ENCODE data around the gene HSD11B2.

The HSD11B2 gene

GRCh38 chr16:67393111-67393787, 37.7 kb upstream of the HSD11B2 start, which contains the start of gene TPPP3:
TPPP3 (minus strand) TSS chr16:67393498; CDS start chr16:67391111, 2,387 bp downstream.
- peak within 1 kb of the TSS; percentile 29 for H3K4me3 ChIP-seq (ENCODE audit: low read depth, low read length)
- DNase-seq (ENCODE audit: low read depth) = no peak
- in situ Hi-C loops (cut with HindIII; ENCODE audit: low sequenced_read_pairs) = no loop called here
- peak; percentile 60 for TF ChIP-seq CTCF (IDR thresholded peaks at IDR 0.05; ENCODE audit: low read depth, low read length, missing control alignments)

DNA sequence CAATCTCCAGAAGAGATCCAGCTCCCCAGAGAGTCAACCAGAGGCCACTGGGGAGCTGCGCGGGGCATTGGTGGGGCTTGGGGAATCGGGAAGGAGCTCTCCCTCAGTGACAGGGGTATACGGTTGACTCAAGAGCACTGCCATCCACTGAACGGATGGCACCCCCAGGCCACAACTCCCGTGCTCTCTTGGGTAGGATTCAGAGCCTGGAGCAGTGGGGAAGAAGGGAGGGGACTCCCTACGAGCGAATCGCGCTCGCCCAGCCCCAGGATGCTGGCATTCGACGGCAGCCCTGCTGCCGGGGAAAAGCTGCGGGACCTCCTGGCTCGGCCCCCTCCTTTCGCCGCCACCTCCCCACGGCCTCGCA, 37.1 kb upstream of the HSD11B2 start:
- no peak for DNase-seq (ENCODE audit: low read depth)
- no peak for TF ChIP-seq CTCF (IDR thresholded peaks at IDR 0.05; ENCODE audit: low read depth, low read length, missing control alignments)
- H3K4me3 ChIP-seq (ENCODE audit: low read depth, low read length) = peak overlapping the region; percentile 29
- in situ Hi-C loops (cut with HindIII; ENCODE audit: low sequenced_read_pairs) = no loop called here

DNA sequence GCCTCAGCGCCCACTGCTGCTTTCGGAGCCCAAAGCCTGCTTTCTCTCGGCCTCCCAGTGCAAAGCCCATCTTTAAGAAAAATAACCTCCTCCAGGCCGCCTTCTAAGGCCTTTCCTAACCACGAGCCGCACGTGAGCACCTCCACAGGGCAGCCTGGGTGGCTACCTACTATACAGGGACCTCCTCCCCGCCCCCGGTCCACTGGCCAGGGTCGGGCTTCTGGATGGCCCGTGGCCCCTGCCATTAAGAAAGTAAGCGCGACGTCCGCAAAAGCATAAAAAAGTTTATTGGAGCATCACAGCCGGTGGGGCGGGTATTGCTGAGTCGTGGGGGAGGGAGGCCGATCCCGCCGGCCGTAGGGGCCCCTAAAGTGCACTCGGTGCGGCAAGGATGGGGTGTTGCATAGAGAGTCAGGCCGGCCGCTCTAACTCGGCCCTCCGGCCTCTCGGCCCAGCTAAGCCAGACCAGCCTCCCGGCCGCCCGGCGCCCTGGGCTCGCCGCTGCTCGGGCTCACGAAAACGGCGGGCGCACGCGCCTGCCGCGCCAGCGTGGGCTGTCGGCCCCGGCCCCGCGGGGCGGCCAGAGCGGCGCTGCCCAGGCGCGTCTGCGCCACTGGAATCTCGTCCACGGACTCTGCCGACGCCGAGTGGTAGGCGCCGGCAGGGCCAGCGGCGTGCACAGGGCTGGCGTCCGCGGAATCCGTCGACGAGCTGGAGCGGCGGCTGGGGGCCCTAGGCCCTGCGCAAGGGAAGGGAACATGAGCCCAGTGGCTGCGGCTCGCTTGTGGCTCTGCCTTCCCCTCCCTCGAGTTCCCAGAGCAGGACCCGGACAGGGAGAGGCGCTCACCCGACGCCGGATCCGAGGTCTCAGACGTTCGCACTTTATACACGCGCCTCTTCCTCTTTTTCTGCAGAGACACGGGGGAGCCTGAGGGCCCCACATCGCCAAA, 36.5 kb upstream of the HSD11B2 start:
- no peak overlapping the region for H3K4me3 ChIP-seq (ENCODE audit: low read depth, low read length)
- TF ChIP-seq CTCF (IDR thresholded peaks at IDR 0.05; ENCODE audit: low read depth, low read length, missing control alignments) = no peak
- no peak for DNase-seq (ENCODE audit: low read depth)
- in situ Hi-C loops (cut with HindIII; ENCODE audit: low sequenced_read_pairs) = loop anchor here (5.0 kb wide), 1 partner anchor 67 kb away; the partner anchor contains the start of genes KCTD19 and LRRC36

- DNase-seq (ENCODE audit: low read depth) = no peak
- in situ Hi-C loops (cut with HindIII; ENCODE audit: low sequenced_read_pairs) = loop anchor here (5.0 kb wide), 1 partner anchor 68 kb away; the partner anchor contains the start of genes KCTD19 and LRRC36
- H3K4me3 ChIP-seq (ENCODE audit: low read depth, low read length) = no peak overlapping the region
- no peak for TF ChIP-seq CTCF (IDR thresholded peaks at IDR 0.05; ENCODE audit: low read depth, low read length, missing control alignments)
Measured at GRCh38 chr16:67395105-67395457, 35.8 kb upstream of the HSD11B2 start.

DNA sequence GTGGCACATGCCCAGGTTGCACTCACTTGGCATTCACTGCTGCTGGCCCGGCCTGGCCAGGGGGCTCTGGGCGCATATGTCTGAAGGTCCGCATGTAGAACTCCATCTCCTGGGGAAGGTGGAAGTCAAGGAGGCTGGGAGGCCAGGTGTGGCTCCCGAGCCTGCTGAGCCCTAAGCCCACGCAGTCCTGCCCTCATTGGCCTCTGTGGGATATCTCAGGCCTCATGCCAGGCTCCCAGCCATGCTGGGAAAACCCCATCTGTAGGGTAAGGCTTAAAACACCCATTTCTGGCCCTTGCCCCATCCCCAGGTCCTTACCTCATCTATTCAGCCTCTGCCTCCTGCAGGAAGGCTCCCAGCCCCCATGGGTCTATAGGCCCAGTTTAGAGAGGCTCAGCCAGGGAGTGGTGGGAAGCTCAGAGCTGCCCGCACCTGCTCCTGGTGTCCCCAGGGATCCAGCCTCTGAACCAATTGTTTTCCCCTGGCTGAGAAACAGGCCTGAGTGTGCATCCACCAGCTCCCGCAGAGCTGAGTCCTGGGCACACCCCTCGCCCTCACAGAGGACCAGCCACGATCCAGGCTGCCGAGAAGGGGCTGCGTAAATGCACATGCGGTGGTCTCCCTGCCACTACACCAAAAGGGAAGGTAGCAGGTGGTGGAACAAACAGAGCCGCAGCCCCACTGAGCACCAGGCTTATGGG, 35.3 kb upstream of the HSD11B2 start:
- H3K4me3 ChIP-seq (ENCODE audit: low read depth, low read length) = no peak overlapping the region
- TF ChIP-seq CTCF (IDR thresholded peaks at IDR 0.05; ENCODE audit: low read depth, low read length, missing control alignments) = no peak
- no peak for DNase-seq (ENCODE audit: low read depth)
- in situ Hi-C loops (cut with HindIII; ENCODE audit: low sequenced_read_pairs) = loop anchor here (5.0 kb wide), 1 partner anchor 68 kb away; the partner anchor contains the start of genes KCTD19 and LRRC36

All from astrocyte of the cerebellum (primary cell).